MM.1S (cell line): ENCODE data around the gene OLFM4.

Experiments used
- DNase-seq: peaks from one replicate; pipeline ENCODE4 v3.0.0-alpha.2; 2015
- H2AFZ ChIP-seq: fragments of 300-600 bp; sonication (generic); 2 replicates; pipeline ENCODE4 v1.6.0; 2016; ENCODE audit warnings: antibody characterized with exemption, low read length
- H3F3A ChIP-seq: fragments of 300-600 bp; sonication (generic); 2 replicates; pipeline ENCODE4 v1.6.1; 2016; ENCODE audit warnings: mild to moderate bottlenecking, antibody characterized with exemption, low read length, moderate library complexity, mixed read lengths; ENCODE audit not compliant: insufficient read depth
- H3K27ac ChIP-seq: fragments of 300-600 bp; sonication (generic); 2 replicates; pipeline ENCODE4 v1.5.1; 2016; ENCODE audit warnings: mild to moderate bottlenecking, low read length
- H3K27me3 ChIP-seq: fragments of 300-600 bp; sonication (generic); replicated peaks from 2 replicates; pipeline ENCODE4 v1.6.0; 2016; ENCODE audit warnings: low read length; ENCODE audit not compliant: insufficient read depth
- H3K36me3 ChIP-seq: fragments of 300-600 bp; sonication (generic); replicated peaks from 2 replicates; pipeline ENCODE4 v1.6.1; 2016; ENCODE audit warnings: mild to moderate bottlenecking, low read length, mixed read lengths; ENCODE audit not compliant: insufficient read depth
- H3K4me1 ChIP-seq: fragments of 300-600 bp; sonication (generic); 2 replicates; pipeline ENCODE4 v1.6.1; 2016; ENCODE audit warnings: low read length, mixed read lengths
- H3K4me2 ChIP-seq: fragments of 300-600 bp; sonication (generic); 2 replicates; pipeline ENCODE4 v1.6.0; 2016; ENCODE audit warnings: low read depth, low read length
- H3K4me3 ChIP-seq: fragments of 300-600 bp; sonication (generic); 2 replicates; pipeline ENCODE4 v1.5.1; 2016; ENCODE audit warnings: low read length, mixed read lengths
- H3K79me2 ChIP-seq: fragments of 300-600 bp; sonication (generic); 2 replicates; pipeline ENCODE4 v1.6.1; 2016; ENCODE audit warnings: mixed run types, low read length, mixed read lengths
- H3K9ac ChIP-seq: fragments of 300-600 bp; sonication (generic); 2 replicates; pipeline ENCODE4 v1.6.1; 2016; ENCODE audit warnings: low read length, mixed read lengths
- H3K9me2 ChIP-seq: fragments of 300-600 bp; sonication (generic); replicated peaks from 2 replicates; pipeline ENCODE4 v1.6.1; 2016; ENCODE audit warnings: mild to moderate bottlenecking, low read length, mixed read lengths; ENCODE audit not compliant: insufficient read depth
- H3K9me3 ChIP-seq: fragments of 300-600 bp; sonication (generic); replicated peaks from 2 replicates; pipeline ENCODE4 v1.6.1; 2016; ENCODE audit warnings: mild to moderate bottlenecking, low read length, mixed read lengths; ENCODE audit not compliant: insufficient read depth
- H4K20me1 ChIP-seq: fragments of 300-600 bp; sonication (generic); 2 replicates; pipeline ENCODE4 v1.6.1; 2016; ENCODE audit warnings: mild to moderate bottlenecking, low read length, moderate library complexity, mixed read lengths; ENCODE audit not compliant: insufficient read depth
- CTCF ChIP-seq: fragments of 300-600 bp; sonication (generic); IDR thresholded peaks from 2 replicates; pipeline ENCODE4 v1.5.1; 2016; ENCODE audit warnings: antibody characterized with exemption, low read length, mixed read lengths
- EZH2 ChIP-seq: fragments of 300-600 bp; sonication (generic); optimal IDR thresholded peaks from 2 replicates; pipeline ENCODE3; 2017; ENCODE audit warnings: low read depth, mild to moderate bottlenecking, antibody characterized with exemption, low read length, mixed read lengths
- EZH2phosphoT487 ChIP-seq: fragments of 300-600 bp; sonication (generic); IDR thresholded peaks from 2 replicates; pipeline ENCODE4 v1.6.1; 2018; ENCODE audit warnings: antibody characterized with exemption, low read length

Gene OLFM4

GRCh38 chr13:53058065-53058679, 29.6 kb downstream of the OLFM4 start:
- H3K4me3 ChIP-seq, result no peak overlapping the region
- DNase-seq, result no peak
- H2AFZ ChIP-seq, result no peak overlapping the region
- TF ChIP-seq EZH2phosphoT487 (no peak), EZH2 (no peak), CTCF (no peak)
- H3K9me2 ChIP-seq, result no peaks in the 10 kb centered on the region
- H3K36me3 ChIP-seq, result no peaks in the 10 kb centered on the region
- H3K4me1 ChIP-seq, result no peaks in the 10 kb centered on the region
- H3K4me2 ChIP-seq, result no peak overlapping the region
- no peaks in the 10 kb centered on the region for H3F3A ChIP-seq
- H4K20me1 ChIP-seq, result no peaks in the 10 kb centered on the region
- no peaks in the 10 kb centered on the region for H3K27me3 ChIP-seq
- no peaks in the 10 kb centered on the region for H3K79me2 ChIP-seq
- H3K9me3 ChIP-seq, result no peaks in the 10 kb centered on the region
- H3K27ac ChIP-seq, result no peak overlapping the region
- H3K9ac ChIP-seq, result no peak overlapping the region

DNA sequence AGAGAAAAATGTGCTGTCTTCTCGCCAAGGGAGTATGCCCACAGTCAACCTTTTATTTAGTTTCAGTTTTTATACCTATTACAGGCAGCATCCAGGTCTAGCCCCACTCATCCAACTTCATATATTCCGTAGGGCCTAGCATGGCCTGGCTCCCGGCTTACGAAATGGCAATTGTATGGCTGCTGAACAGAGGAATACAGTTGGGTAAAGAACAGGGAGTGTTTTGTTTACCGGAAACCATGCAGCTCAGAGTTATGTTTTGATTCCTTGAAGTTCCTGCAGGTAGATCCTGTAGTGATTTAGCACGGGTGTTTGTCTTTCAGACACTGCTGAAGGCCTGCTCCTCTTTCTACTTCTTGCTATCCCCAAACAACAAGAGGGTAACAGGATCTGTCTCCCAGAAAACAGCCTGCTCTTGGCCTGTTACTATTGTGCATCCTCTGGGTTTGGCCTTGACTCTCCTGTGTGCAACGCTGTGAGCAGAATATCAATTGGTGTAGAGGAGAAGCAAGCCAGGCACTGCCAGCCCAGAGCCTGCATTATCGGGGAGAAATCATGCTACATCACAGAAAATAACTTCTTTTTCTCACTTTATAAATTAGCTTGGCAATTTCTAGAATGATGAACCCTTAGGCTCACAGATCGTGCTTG, 32.4 kb downstream of the OLFM4 start:
- no peaks in the 10 kb centered on the region for H3K9me2 ChIP-seq
- TF ChIP-seq EZH2phosphoT487, result no peak
- no peak for TF ChIP-seq CTCF
- no peak for TF ChIP-seq EZH2
- no peaks in the 10 kb centered on the region for H3F3A ChIP-seq
- H3K36me3 ChIP-seq, result no peaks in the 10 kb centered on the region
- no peaks in the 10 kb centered on the region for H3K9me3 ChIP-seq
- H3K27ac ChIP-seq, result no peak overlapping the region
- no peak overlapping the region for H3K4me3 ChIP-seq
- no peak overlapping the region for H2AFZ ChIP-seq
- H3K79me2 ChIP-seq, result no peaks in the 10 kb centered on the region
- H4K20me1 ChIP-seq, result no peaks in the 10 kb centered on the region
- DNase-seq, result no peak
- no peak overlapping the region for H3K9ac ChIP-seq
- no peaks in the 10 kb centered on the region for H3K4me1 ChIP-seq
- H3K27me3 ChIP-seq, result no peaks in the 10 kb centered on the region
- H3K4me2 ChIP-seq, result no peak overlapping the region

GRCh38 chr13:53064731-53065130, 36.1 kb downstream of the OLFM4 start:
- H3K9me2 ChIP-seq, result no peaks in the 10 kb centered on the region
- TF ChIP-seq CTCF (no peak), EZH2 (no peak), EZH2phosphoT487 (no peak)
- no peak for DNase-seq
- no peaks in the 10 kb centered on the region for H3F3A ChIP-seq
- H3K9me3 ChIP-seq, result no peaks in the 10 kb centered on the region
- H3K36me3 ChIP-seq, result no peaks in the 10 kb centered on the region
- H3K79me2 ChIP-seq, result no peaks in the 10 kb centered on the region
- H3K4me1 ChIP-seq, result no peaks in the 10 kb centered on the region
- no peaks in the 10 kb centered on the region for H4K20me1 ChIP-seq
- H3K4me2 ChIP-seq, result no peak overlapping the region
- no peak overlapping the region for H3K27ac ChIP-seq
- H3K9ac ChIP-seq, result no peak overlapping the region
- H2AFZ ChIP-seq, result no peak overlapping the region
- H3K27me3 ChIP-seq, result no peaks in the 10 kb centered on the region
- no peak overlapping the region for H3K4me3 ChIP-seq
